A549 (cell line): ENCODE data around the gene WHRN. TPM values are rescaled to one million over a fixed set of nuclear protein-coding genes. Genes with fewer than 3 reads are reported as not detected.

Source experiments
- ATAC-seq, 2 experiments: fragments of 200-7000 bp in 1 of 2; fragments of >200 bp in 1 of 2; cut with Nextera tagmentation in 1 of 2; cut with Tn5 transposase in 1 of 2; 3 replicates each; pipeline versions ENCODE4 v1.8.0 to v1.9.1; 2018 to 2020; ENCODE audit warnings: mild to moderate bottlenecking in 1 of 2, moderate library complexity in 1 of 2
- CTCF ChIA-PET: fragments of 300-600 bp; sonication (Branson Sonifier 250); formaldehyde crosslinking; extraction: SDS; loops from one replicate; lab custom pipeline; 2021; ENCODE audit warnings: antibody characterized with exemption, inconsistent platforms; lab: Yijun Ruan, JAX
- POLR2A ChIA-PET: fragments of 350-600 bp; formaldehyde crosslinking; extraction: SDS; loops from one replicate; lab custom pipeline; 2021; ENCODE audit warnings: antibody characterized with exemption, inconsistent platforms; lab: Yijun Ruan, JAX
- DNase-seq, 2 experiments: peaks; one replicate each; pipeline versions ENCODE4 v3.0.0 to v3.0.0-alpha.2; 2011 to 2016; ENCODE audit warnings: low read depth in 1 of 2, low spot score in 1 of 2
- FAIRE-seq: peaks from 2 replicates; lab custom pipeline; 2011; peaks lifted over from hg19 to GRCh38; lab: Jason Lieb, UNC
- H3K27ac ChIP-seq, 2 experiments: fragments of >200 bp; sonication (Bioruptor Twin); formaldehyde crosslinking; 3 replicates each; pipeline ENCODE4 v1.5.1; 2016 to 2017
- H3K4me1 ChIP-seq: fragments of >200 bp; sonication (Bioruptor Twin); formaldehyde crosslinking; 3 replicates; pipeline ENCODE4 v1.6.1; 2016
- H3K4me2 ChIP-seq: fragments of >200 bp; sonication (Bioruptor Twin); formaldehyde crosslinking; 3 replicates; pipeline ENCODE4 v1.6.1; 2016
- H3K4me3 ChIP-seq: fragments of >200 bp; sonication (Bioruptor Twin); formaldehyde crosslinking; 3 replicates; pipeline ENCODE4 v1.5.1; 2016
- H3K9me3 ChIP-seq: fragments of >200 bp; sonication (Bioruptor Twin); formaldehyde crosslinking; 3 replicates; pipeline ENCODE4 v1.6.1; 2016
- FOSB ChIP-seq: fragments of 250-450 bp; sonication (Bioruptor Pico); IDR thresholded peaks from 2 replicates; pipeline ENCODE4 v1.5.0; 2020; ENCODE audit warnings: mild to moderate bottlenecking, moderate library complexity
- HEYL ChIP-seq: fragments of 250-450 bp; sonication (Bioruptor Pico); IDR thresholded peaks from 2 replicates; pipeline ENCODE4 v1.8.0; 2021; ENCODE audit warnings: mild to moderate bottlenecking, moderate library complexity
- JUN ChIP-seq, 2 experiments: fragments of >200 bp; sonication (Bioruptor Twin); formaldehyde crosslinking; IDR thresholded peaks; 2 replicates in 1 of 2; 3 replicates in 1 of 2; pipeline ENCODE4 v1.6.1; 2016 to 2017
- KDM5A ChIP-seq: fragments of 200-600 bp; sonication (generic); IDR thresholded peaks from 2 replicates; pipeline ENCODE4 v1.6.1; 2016; ENCODE audit warnings: antibody characterized with exemption, mild to moderate bottlenecking
- MAFK ChIP-seq: fragments of 450-650 bp; IDR thresholded peaks from 2 replicates; pipeline ENCODE4 v1.6.1; 2014; ENCODE audit not compliant: partially characterized antibody
- NFE2L2 ChIP-seq: fragments of 150-350 bp; conservative IDR thresholded peaks from 2 replicates; pipeline ENCODE4 v1.6.1; 2014; ENCODE audit warnings: low read length
- NR3C1 ChIP-seq: fragments of >200 bp; sonication (Bioruptor Twin); formaldehyde crosslinking; IDR thresholded peaks from 3 replicates; pipeline ENCODE4 v1.6.1; 2017
- PHF8 ChIP-seq: fragments of 200-600 bp; sonication (generic); IDR thresholded peaks from 2 replicates; pipeline ENCODE4 v1.6.1; 2016; ENCODE audit warnings: low read depth, mild to moderate bottlenecking, antibody characterized with exemption, moderate library complexity, borderline replicate concordance
- TFCP2L1 ChIP-seq: fragments of 250-450 bp; sonication (Bioruptor Pico); IDR thresholded peaks from 2 replicates; pipeline ENCODE4 v1.5.0; 2021; ENCODE audit warnings: mild to moderate bottlenecking
- ZNF302 ChIP-seq: fragments of 250-450 bp; sonication (Bioruptor Pico); IDR thresholded peaks from 2 replicates; pipeline ENCODE4 v1.9.0; 2021; ENCODE audit warnings: inconsistent platforms, mild to moderate bottlenecking, moderate library complexity
- ZSCAN20 ChIP-seq: fragments of 250-450 bp; sonication (Bioruptor Pico); IDR thresholded peaks from 2 replicates; pipeline ENCODE4 v1.8.0; 2022; ENCODE audit warnings: mild to moderate bottlenecking, moderate library complexity
- WGBS: methylation state at CpG from one replicate; pipeline ENCODE4 v1.1.6; 2017; ENCODE audit errors: missing lambda C conversion rate; 5-methylcytosine and 5-hydroxymethylcytosine counted together
- polyA plus RNA-seq, 4 experiments: library from polyadenylated mRNA; depleted of rRNA in 3 of 4; stranded (reverse); fragments of >200 nt; fragmentation: RNase III in 1 of 4; extraction: RNeasy Plus Mini Kit Qiagen cat#74134 plus additional on column Dnase treatment in 1 of 4; gene quantifications; 2 replicates in 3 of 4; 3 replicates in 1 of 4; pipeline ENCODE4 v1.2.3, GENCODE V29; 2011 to 2017
- TF ChIP-seq, protein P1 (sequence below): IDR thresholded peaks from 2 replicates; pipeline ENCODE4 v1.6.1; 2012; ENCODE audit warnings: low read depth, borderline replicate concordance
- TF ChIP-seq, protein P2 (sequence below): fragments of 250-450 bp; sonication (Bioruptor Pico); IDR thresholded peaks from 2 replicates; pipeline ENCODE4 v1.5.0; 2020; ENCODE audit warnings: low read depth, mild to moderate bottlenecking, moderate library complexity
- TF ChIP-seq, protein P3 (sequence below): IDR thresholded peaks from 2 replicates; pipeline ENCODE4 v1.6.1; 2012
- TF ChIP-seq, protein P4 (sequence below): fragments of 250-450 bp; sonication (Bioruptor Pico); IDR thresholded peaks from 2 replicates; pipeline ENCODE4 v1.5.0; 2021; ENCODE audit warnings: mild to moderate bottlenecking, moderate library complexity, borderline replicate concordance
- TF ChIP-seq, protein P5 (sequence below): fragments of 200-600 bp; sonication (generic); IDR thresholded peaks from 2 replicates; pipeline ENCODE4 v1.6.1; 2016; ENCODE audit warnings: antibody characterized with exemption, mild to moderate bottlenecking, moderate library complexity
- TF ChIP-seq, protein P6 (sequence below): IDR thresholded peaks from 2 replicates; pipeline ENCODE4 v1.6.1; 2012
- TF ChIP-seq, protein P7 (sequence below): fragments of >200 bp; sonication (Bioruptor Twin); formaldehyde crosslinking; IDR thresholded peaks from 2 replicates; pipeline ENCODE4 v1.6.1; 2016

Gene WHRN
- polyA plus RNA-seq, 2 of the 4 experiments (the other 2 are of a cell fraction): 1.2 to 3.2 TPM

DNA sequence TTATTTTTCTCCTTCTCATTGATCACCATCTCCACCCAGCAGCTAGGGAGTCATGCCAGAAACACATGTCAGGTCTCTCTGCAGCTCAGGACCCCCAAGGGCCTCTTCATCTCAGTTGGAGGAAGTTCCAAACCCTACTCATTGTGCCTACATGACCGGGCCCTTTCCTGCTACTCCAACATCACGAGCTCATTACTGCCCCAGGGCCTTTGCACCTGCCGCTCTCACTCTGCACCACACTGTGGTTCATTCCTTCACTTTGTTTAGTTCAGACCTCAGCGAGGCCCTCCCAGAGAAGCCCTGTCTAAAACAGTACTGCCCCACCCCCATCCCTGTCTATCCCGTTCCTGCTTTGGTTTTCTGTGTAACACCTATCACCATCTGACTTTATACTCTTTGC, 95.4 kb downstream of the WHRN start:
- CTCF ChIA-PET: interaction anchor here (1.5 to 11.9 kb wide), 7 partner anchors 10 to 605 kb away, joined by 6 to 160 read pairs (median 8); no protein-coding TSS in a partner anchor
- H3K9me3 ChIP-seq: no peaks in the 10 kb centered on the region
- no peak for FAIRE-seq
- H3K27ac ChIP-seq: no peak overlapping the region
- DNase-seq: no peak
- H3K4me2 ChIP-seq: no peak overlapping the region
- TF ChIP-seq, protein P1, sequence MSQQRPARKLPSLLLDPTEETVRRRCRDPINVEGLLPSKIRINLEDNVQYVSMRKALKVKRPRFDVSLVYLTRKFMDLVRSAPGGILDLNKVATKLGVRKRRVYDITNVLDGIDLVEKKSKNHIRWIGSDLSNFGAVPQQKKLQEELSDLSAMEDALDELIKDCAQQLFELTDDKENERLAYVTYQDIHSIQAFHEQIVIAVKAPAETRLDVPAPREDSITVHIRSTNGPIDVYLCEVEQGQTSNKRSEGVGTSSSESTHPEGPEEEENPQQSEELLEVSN: no peak
- TF ChIP-seq, protein P2, sequence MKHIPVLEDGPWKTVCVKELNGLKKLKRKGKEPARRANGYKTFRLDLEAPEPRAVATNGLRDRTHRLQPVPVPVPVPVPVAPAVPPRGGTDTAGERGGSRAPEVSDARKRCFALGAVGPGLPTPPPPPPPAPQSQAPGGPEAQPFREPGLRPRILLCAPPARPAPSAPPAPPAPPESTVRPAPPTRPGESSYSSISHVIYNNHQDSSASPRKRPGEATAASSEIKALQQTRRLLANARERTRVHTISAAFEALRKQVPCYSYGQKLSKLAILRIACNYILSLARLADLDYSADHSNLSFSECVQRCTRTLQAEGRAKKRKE (CRISPR knock-in tag): no peak
- TF ChIP-seq NFE2L2 (no peak), PHF8 (no peak), JUN (IDR thresholded peaks at IDR 0.05) (no peak), MAFK (no peak), NR3C1 (no peak), TFCP2L1 (CRISPR knock-in tag) (no peak)
- TF ChIP-seq, protein P3, sequence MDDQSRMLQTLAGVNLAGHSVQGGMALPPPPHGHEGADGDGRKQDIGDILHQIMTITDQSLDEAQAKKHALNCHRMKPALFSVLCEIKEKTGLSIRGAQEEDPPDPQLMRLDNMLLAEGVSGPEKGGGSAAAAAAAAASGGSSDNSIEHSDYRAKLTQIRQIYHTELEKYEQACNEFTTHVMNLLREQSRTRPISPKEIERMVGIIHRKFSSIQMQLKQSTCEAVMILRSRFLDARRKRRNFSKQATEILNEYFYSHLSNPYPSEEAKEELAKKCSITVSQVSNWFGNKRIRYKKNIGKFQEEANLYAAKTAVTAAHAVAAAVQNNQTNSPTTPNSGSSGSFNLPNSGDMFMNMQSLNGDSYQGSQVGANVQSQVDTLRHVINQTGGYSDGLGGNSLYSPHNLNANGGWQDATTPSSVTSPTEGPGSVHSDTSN: no peak
- TF ChIP-seq, protein P4, sequence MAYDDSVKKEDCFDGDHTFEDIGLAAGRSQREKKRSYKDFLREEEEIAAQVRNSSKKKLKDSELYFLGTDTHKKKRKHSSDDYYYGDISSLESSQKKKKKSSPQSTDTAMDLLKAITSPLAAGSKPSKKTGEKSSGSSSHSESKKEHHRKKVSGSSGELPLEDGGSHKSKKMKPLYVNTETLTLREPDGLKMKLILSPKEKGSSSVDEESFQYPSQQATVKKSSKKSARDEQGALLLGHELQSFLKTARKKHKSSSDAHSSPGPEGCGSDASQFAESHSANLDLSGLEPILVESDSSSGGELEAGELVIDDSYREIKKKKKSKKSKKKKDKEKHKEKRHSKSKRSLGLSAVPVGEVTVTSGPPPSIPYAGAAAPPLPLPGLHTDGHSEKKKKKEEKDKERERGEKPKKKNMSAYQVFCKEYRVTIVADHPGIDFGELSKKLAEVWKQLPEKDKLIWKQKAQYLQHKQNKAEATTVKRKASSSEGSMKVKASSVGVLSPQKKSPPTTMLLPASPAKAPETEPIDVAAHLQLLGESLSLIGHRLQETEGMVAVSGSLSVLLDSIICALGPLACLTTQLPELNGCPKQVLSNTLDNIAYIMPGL (CRISPR knock-in tag): no peak
- TF ChIP-seq, all 56 proteins: peak for 0
- Histone ChIP-seq H3K4me3 (no peak overlapping the region), H3K4me1 (no peaks in the 10 kb centered on the region)
- no peak for ATAC-seq
- WGBS: 75% methylated on average over 5 of the region's 5 CpGs
- POLR2A ChIA-PET: no interaction called here

DNA sequence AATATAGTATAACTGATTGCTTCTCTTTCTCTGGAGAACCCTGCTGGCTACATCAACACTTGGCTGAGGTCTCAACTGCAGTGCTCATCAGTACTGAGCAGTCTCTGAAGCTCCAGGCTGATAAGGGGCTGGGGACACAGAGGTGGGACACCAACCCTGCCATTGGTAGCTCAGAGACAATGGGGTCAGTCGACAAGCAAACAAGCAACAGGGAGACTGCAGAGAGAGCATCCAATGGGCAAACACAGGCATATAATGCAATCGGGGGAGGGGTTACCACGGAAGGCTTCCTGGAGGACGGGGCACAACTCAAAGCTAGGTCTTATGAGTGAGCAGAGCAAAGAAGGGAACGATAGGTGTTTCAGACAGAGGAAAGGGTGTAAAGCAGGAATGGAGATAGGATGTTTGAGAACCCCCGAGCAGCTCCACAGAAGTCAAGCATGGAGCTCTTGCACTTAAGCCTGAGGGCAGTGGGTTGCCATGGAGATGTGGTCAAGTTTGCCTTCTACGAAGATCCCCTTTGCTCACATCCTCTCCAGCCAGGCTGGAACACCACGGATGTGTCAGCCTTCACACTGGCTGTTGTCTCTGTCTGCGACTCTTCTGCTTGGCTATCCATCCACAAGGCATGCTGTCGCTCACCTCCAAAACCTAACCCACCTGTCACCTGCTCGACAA, 96.0 kb downstream of the WHRN start:
- H3K27ac ChIP-seq: no peak overlapping the region
- H3K4me2 ChIP-seq: no peak overlapping the region
- 67% methylated on average over 11 of the region's 11 CpGs for WGBS
- ChIA-PET POLR2A (no interaction called here), CTCF (interaction anchor here (0.7 to 11.9 kb wide), 15 partner anchors 10 to 606 kb away, joined by 3 to 160 read pairs (median 6); partner anchors contain the start of gene TEX48)
- TF ChIP-seq FOSB: no peak
- no peak for TF ChIP-seq HEYL (CRISPR knock-in tag)
- H3K4me1 ChIP-seq: no peaks in the 10 kb centered on the region
- no peak overlapping the region for H3K4me3 ChIP-seq
- DNase-seq (peak in 1 of 2 experiments; percentile 29), FAIRE-seq (no peak), ATAC-seq (no peak)
- H3K9me3 ChIP-seq: no peaks in the 10 kb centered on the region

DNA sequence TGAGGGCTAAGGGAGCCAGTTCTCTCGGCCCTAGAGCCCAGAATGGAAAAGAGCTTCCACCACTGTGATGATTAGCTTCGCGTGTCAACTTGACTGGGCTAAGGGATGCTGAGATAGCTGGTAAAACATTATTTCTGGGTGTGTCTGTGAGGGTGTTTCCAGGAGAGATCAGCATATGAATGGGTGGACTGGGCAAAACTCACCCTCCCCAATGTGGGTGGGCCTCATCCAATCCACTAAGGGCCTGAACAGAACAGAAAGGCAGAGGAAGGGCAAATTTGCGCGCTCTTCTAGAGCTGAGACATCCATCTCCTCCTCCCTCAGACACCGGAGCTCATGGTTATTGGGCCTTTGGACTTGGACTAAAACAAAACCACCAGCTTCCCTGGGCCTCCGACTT, 96.6 kb downstream of the WHRN start:
- ChIA-PET CTCF (interaction anchor here (0.7 to 11.9 kb wide), 17 partner anchors 9 to 606 kb away, joined by 3 to 160 read pairs (median 4); partner anchors contain the start of gene TEX48), POLR2A (no interaction called here)
- ATAC-seq: no peak

More for the DNA sequence above, 96.6 kb downstream of the WHRN start:
- no peak overlapping the region for H3K27ac ChIP-seq
- TF ChIP-seq, protein P5, sequence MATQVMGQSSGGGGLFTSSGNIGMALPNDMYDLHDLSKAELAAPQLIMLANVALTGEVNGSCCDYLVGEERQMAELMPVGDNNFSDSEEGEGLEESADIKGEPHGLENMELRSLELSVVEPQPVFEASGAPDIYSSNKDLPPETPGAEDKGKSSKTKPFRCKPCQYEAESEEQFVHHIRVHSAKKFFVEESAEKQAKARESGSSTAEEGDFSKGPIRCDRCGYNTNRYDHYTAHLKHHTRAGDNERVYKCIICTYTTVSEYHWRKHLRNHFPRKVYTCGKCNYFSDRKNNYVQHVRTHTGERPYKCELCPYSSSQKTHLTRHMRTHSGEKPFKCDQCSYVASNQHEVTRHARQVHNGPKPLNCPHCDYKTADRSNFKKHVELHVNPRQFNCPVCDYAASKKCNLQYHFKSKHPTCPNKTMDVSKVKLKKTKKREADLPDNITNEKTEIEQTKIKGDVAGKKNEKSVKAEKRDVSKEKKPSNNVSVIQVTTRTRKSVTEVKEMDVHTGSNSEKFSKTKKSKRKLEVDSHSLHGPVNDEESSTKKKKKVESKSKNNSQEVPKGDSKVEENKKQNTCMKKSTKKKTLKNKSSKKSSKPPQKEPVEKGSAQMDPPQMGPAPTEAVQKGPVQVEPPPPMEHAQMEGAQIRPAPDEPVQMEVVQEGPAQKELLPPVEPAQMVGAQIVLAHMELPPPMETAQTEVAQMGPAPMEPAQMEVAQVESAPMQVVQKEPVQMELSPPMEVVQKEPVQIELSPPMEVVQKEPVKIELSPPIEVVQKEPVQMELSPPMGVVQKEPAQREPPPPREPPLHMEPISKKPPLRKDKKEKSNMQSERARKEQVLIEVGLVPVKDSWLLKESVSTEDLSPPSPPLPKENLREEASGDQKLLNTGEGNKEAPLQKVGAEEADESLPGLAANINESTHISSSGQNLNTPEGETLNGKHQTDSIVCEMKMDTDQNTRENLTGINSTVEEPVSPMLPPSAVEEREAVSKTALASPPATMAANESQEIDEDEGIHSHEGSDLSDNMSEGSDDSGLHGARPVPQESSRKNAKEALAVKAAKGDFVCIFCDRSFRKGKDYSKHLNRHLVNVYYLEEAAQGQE: no peak
- TF ChIP-seq ZSCAN20 (no peak), KDM5A (no peak), ZNF302 (CRISPR knock-in tag) (no peak), TFCP2L1 (CRISPR knock-in tag) (no peak)
- TF ChIP-seq, protein P6, sequence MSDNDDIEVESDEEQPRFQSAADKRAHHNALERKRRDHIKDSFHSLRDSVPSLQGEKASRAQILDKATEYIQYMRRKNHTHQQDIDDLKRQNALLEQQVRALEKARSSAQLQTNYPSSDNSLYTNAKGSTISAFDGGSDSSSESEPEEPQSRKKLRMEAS: no peak
- TF ChIP-seq, protein P7, sequence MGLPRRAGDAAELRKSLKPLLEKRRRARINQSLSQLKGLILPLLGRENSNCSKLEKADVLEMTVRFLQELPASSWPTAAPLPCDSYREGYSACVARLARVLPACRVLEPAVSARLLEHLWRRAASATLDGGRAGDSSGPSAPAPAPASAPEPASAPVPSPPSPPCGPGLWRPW: no peak
- DNase-seq (no peak), FAIRE-seq (no peak)
- WGBS: 86% methylated on average over 7 of the region's 7 CpGs
- H3K9me3 ChIP-seq: no peaks in the 10 kb centered on the region
- no peaks in the 10 kb centered on the region for H3K4me1 ChIP-seq
- H3K4me3 ChIP-seq: no peak overlapping the region
- H3K4me2 ChIP-seq: no peak overlapping the region
